DMS 273 treated with DMSO at 0.1 percent for 48 hours (cell line): Measurements from ENCODE around the gene HFE.
"Not testable (repeated sequence)": the region's sequence is repeated elsewhere in the genome, so short reads cannot be mapped to it uniquely, and the experiment has no call there.

Source experiments
- DNase-seq: peaks from one replicate; lab custom pipeline; 2025; lab: John Stamatoyannopoulos, UW

HFE gene

GRCh38 chr6:26109772-26110171, 22.5 kb downstream of the HFE start:
- no peak for DNase-seq

GRCh38 chr6:26113570-26113969, 26.3 kb downstream of the HFE start:
- no peak for DNase-seq

- no peak for DNase-seq
Measured at GRCh38 chr6:26115226-26115625, 28.0 kb downstream of the HFE start.

DNA sequence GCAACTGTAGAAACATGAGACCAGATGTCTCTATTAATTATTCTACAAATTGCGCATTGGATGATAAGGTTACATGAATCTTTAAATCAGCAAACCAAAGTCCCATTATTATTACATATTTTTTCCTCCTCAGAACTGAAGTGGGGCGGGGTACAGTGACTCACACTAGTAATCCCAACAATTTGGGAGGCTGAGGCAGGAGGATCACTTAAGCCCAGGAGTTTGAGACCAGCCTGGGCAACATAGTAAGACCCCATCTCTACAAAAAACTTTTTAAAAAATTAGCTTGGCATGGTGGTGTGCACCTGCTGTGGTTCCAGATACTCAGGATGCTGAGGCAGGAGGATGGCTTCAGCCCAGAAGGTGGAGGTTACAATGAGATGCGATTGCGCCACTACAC, 29.0 kb downstream of the HFE start:
- DNase-seq: no peak

- peak; percentile 31 for DNase-seq
Measured at GRCh38 chr6:26118999-26119398, 31.8 kb downstream of the HFE start.

- not testable (repeated sequence) for DNase-seq
Measured at GRCh38 chr6:26120115-26120514, 32.9 kb downstream of the HFE start.

GRCh38 chr6:26120807-26121140, 33.5 kb downstream of the HFE start:
- no peak for DNase-seq

- DNase-seq: no peak
Measured at GRCh38 chr6:26121141-26122004, 34.1 kb downstream of the HFE start.

GRCh38 chr6:26122005-26122388, 34.8 kb downstream of the HFE start:
- DNase-seq: no peak

DNA sequence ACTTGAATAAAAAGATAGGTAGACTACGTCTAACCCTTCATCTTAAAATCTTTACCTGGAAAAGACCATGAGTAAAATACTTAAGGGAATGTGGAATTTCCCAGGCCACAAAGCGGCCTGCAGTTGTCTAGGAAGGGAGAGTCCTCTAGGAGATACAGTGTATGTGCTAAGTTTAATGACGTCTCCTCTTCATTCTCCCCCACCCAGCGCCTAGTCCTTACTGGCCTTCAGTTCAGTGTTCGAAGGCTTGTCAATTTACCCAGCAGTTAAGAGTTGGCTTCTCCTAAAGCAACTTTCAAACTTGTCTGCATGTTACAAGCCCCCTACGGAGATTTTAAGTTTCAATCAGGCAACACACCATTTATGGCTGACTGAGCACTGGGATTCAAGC, 35.2 kb downstream of the HFE start:
- DNase-seq: no peak

DNA sequence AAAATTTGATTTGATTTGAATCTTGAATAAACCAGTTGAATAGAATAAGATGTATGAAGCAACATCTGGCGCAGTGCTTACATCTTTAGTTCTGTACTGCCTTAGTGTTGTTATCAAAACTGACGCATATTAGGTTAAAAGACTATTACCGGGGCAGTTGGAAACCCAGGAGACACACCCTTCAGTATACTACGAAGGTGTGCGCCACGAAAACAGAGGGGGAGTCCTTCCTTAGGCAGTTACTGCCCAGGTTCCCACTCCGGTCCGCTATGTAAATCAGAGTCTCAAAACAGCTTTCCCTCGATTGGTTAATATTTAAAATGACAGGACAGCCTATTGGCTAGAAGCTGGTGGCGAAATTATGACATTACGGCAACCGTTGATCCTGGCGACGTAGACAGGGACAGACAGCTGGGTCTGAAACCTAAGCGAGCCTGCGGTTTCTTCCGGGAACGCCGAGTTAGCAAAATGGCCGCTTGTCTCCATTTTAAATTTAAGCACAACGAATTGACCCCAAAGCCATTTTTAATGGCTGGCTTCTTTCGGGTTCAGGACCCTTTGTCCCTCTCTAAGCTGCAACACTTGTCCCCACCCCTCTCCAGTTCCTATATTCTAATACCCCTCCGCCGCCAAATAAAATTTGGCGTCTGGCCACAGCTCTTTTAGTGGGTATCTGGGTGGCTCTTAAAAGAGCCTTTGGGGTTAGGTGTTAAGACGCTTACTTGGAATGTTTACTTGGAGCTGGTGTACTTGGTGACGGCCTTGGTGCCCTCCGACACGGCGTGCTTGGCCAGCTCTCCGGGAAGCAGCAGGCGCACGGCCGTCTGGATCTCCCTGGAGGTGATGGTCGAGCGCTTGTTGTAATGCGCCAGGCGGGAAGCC, 35.8 kb downstream of the HFE start:
- peak; percentile 97 for DNase-seq

- DNase-seq: no peak
Measured at GRCh38 chr6:26123675-26123946, 36.4 kb downstream of the HFE start.

DNA sequence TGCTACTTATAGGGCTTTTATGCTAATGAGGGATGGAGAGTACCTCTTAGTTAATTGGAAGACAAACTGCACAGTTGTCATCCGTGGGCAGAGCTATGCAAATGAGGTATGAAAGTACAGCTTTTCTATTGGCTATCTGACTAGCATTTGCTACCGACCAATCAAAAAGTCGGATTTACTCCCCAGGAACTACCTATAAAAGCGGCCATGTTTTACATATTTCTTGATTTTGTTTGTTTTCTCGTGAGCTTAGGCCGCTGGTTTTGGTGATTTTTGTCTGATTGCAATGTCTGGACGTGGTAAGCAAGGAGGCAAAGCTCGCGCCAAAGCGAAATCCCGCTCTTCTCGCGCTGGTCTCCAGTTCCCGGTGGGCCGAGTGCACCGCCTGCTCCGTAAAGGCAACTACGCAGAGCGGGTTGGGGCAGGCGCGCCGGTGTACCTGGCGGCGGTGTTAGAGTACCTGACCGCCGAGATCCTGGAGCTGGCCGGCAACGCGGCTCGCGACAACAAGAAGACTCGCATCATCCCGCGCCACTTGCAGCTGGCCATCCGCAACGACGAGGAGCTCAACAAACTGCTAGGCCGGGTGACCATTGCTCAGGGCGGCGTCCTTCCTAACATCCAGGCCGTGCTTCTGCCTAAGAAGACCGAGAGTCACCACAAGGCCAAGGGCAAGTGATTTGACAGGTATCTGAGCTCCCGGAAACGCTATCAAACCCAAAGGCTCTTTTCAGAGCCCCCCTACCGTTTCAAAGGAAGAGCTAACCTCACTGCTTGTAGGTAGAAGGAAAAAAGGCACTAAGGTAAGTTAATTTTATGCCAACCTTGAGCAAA, 36.9 kb downstream of the HFE start:
- DNase-seq: peak; percentile 99

DNA sequence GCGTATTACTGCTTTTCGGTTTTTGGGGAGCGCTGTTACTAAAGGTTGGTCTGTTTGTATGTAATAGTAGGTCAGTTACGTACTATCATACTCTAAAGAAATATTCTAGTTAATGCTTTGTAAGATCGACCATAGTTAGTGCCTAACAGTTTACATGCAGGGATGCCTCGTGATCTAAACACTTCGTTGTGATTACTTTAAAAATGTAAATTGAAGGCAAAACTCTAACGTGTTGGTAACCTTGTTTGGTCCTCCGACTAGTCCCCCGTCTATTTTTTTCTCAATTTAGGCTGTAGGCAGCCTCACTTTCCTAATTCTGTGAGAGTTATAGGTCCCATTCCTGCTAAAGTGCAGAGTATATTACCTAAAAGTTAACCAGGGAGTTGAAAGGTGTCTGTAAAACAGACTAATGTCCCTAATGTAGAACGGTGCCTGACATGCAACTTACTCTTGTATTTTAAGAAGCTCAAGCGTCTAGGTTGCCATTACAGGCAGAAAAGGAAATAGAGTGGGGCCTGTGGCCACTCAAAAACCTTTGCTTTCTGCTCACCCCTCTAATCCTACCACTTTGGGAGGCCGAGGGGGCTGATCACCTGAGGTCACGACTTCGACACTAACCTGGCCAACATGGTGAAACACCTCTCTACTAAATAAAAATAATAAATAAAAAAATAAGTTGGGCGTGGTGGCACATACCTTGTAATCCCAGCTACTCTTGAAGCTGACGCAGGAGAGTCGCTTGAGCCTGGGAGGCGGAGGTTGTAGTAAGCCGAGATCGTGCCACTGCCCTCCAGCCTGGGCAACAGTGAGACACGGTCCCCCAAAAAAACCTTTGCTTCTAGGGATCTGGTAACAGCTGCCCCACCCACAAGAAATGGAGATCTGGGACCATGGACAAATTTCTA, 37.8 kb downstream of the HFE start:
- DNase-seq: peak; percentile 11

DNA sequence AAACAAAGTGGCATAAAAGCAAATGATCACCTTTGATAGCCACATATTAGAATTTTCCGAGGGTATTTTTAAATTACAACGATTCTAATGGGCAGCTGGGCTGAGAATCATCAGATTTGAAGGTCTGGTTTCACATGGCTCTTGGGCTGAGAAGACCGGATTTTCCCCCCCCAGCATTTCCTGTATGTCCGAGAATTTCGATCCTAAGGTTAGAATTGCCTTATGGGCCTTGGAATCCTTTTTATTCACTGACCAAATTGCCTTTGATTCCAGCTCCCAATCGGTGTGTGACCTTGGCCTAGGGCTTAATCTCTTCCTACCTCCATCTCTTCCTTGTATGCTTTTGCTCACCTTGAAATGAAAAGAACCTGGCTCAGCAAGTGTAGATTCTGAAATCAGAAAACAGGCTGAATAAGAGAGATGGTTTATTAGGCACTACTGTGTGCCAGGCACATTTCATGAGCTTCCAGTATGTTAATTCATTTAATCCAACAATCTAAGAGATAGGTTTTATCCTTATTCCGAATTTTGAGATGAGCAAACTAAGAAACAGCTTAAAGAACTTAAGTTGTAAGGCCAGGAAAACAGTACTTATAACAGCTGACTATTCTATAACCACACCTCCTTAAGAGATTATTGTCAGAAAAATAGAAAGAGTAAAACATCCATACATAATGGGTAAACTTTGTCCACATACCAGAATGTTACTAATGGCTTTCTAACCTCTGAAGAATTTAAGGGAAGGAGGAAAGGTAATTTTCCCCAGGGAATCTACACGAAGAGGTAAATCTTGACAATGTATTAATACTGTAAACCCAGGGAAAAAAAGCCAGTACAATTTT, 39.4 kb downstream of the HFE start:
- no peak for DNase-seq

DNA sequence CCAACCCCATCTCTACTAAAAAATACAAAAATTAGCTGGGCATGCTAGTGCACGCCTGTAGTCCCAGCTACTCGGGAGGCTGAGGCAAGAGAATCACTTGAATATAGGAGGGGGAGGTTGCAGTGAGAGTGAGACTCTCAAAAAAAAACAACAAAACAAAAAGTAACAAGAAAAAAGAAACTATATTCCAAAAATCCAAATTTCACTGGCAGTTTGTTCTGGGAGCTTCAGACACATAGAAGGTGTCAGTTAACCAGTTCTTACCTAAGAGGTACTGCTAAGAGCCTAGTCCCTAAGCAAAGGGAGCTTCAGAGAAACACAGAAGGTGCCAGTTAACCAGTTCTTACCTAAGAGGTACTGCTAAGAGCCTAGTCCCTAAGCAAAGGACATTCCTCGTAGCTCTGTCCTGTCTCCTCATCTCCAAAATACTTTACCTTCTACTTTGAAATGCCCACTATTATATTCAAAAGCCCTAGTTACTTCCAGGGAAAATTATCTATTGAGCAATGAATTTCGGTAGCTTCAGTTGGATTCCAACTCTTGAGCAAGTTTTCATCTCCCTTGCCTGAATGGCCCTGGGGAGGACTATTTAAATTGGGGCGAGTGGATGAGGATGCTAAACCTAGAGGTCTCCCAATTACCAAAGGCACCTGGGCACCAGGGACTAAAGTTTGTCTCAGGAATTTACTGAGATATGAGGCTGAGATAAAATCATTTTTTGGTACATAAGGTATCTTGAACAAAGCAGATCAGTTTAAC, 41.0 kb downstream of the HFE start:
- no peak for DNase-seq

DNA sequence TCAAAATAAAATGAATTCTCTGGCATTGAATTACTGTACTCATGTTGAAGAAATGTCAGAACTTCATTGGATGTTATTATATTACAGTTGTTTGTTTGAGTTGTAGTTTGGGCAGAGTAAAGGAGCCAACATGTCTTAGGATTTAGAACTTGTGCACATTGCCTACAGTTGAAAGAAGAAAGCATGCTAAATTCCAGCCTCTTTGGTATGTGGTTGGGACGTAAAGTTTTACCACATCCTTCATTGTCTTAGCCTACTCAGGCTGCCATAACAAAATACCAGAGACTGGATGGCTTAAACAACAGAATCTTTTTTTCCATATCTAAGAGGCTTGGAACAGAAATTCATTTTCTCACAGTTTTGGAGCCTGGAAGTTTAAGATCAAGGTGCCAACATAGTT, 42.4 kb downstream of the HFE start:
- DNase-seq: no peak

GRCh38 chr6:26130581-26131249, 43.5 kb downstream of the HFE start:
- no peak for DNase-seq

DNA sequence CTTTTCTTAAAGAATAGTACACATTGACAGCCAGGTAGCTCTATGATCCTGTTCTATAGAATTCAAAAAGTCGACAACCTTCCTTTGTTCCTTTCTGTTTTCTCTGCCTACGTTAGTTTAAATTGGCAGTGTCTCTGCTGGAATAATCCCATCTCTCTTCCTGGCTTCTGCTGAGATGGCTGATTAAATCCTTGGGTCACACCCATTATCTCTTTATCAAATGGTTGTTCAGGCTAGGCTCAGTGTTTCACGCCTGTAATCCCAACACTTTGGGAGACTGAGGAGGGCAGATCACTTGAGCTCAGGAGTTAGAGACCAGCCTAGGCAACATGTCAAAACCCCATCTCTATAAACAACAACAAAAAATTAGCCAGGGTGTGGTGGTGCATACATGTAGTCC, 44.4 kb downstream of the HFE start:
- DNase-seq: no peak
